H9 (cell line): Measurements from ENCODE around the gene NPHP1. TPM values are rescaled to one million over a fixed set of nuclear protein-coding genes. Genes with fewer than 3 reads are reported as not detected.

Experiments used
- DNase-seq: peaks from one replicate; pipeline ENCODE4 v3.0.0-alpha.2; 2017
- H2AFZ ChIP-seq: one replicate; pipeline ENCODE4 v1.6.1; 2013; ENCODE audit warnings: mild to moderate bottlenecking, low read length, control low read depth, moderate library complexity
- H2AK5ac ChIP-seq: 2 replicates; pipeline ENCODE4 v1.6.1; 2013; ENCODE audit warnings: low read length, control low read depth, mixed read lengths; ENCODE audit not compliant: insufficient read length
- H2BK120ac ChIP-seq: one replicate; pipeline ENCODE4 v1.6.1; 2013; ENCODE audit warnings: low read depth, mild to moderate bottlenecking, low read length, control low read depth, inconsistent platforms; ENCODE audit not compliant: poor library complexity, severe bottlenecking
- H2BK12ac ChIP-seq: 2 replicates; pipeline ENCODE4 v1.6.1; 2013; ENCODE audit warnings: low read length, control low read depth, mixed read lengths, low read depth; ENCODE audit not compliant: insufficient read length
- H2BK15ac ChIP-seq: 2 replicates; pipeline ENCODE4 v1.6.1; 2013; ENCODE audit warnings: low read depth, low read length, control low read depth
- H2BK20ac ChIP-seq: one replicate; pipeline ENCODE4 v1.6.1; 2013; ENCODE audit warnings: low read depth, mild to moderate bottlenecking, low read length, control low read depth, inconsistent platforms; ENCODE audit not compliant: poor library complexity, severe bottlenecking
- H2BK5ac ChIP-seq: 2 replicates; pipeline ENCODE4 v1.6.1; 2013; ENCODE audit warnings: low read length, control low read depth, mixed read lengths; ENCODE audit not compliant: insufficient read length
- H3K14ac ChIP-seq: 2 replicates; pipeline ENCODE4 v1.6.1; 2013; ENCODE audit warnings: low read length, control low read depth; ENCODE audit not compliant: insufficient read depth
- H3K18ac ChIP-seq: 2 replicates; pipeline ENCODE4 v1.6.1; 2013; ENCODE audit warnings: low read depth, mild to moderate bottlenecking, mixed read lengths, low read length, control low read depth; ENCODE audit not compliant: insufficient read length
- H3K23ac ChIP-seq: 2 replicates; pipeline ENCODE4 v1.6.1; 2013; ENCODE audit warnings: low read length, control low read depth, mixed read lengths, low read depth; ENCODE audit not compliant: insufficient read length
- H3K23me2 ChIP-seq: 2 replicates; pipeline ENCODE4 v1.6.1; 2013; ENCODE audit warnings: low read depth, mild to moderate bottlenecking, mixed read lengths, low read length, control low read depth; ENCODE audit not compliant: insufficient read length, poor library complexity, severe bottlenecking
- H3K27ac ChIP-seq: 2 replicates; pipeline ENCODE4 v1.5.1; 2013; ENCODE audit warnings: low read length, control low read depth, mixed read lengths, low read depth; ENCODE audit not compliant: insufficient read length
- H3K27me3 ChIP-seq: 2 replicates; pipeline ENCODE4 v1.6.1; 2013; ENCODE audit warnings: low read length, control low read depth, inconsistent platforms; ENCODE audit not compliant: insufficient read depth
- H3K4ac ChIP-seq: 2 replicates; pipeline ENCODE4 v1.6.1; 2013; ENCODE audit warnings: low read depth, mild to moderate bottlenecking, control low read depth, inconsistent platforms, low read length, moderate library complexity
- H3K4me1 ChIP-seq: 2 replicates; pipeline ENCODE4 v1.6.1; 2013; ENCODE audit warnings: low read length, control low read depth, inconsistent platforms; ENCODE audit not compliant: insufficient read depth
- H3K4me2 ChIP-seq: 2 replicates; pipeline ENCODE4 v1.6.1; 2013; ENCODE audit warnings: low read length, control low read depth, mixed read lengths; ENCODE audit not compliant: insufficient read length, insufficient read depth
- H3K56ac ChIP-seq: 2 replicates; pipeline ENCODE4 v1.6.1; 2013; ENCODE audit warnings: low read depth, mild to moderate bottlenecking, mixed read lengths, low read length, control low read depth; ENCODE audit not compliant: insufficient read length
- H3K79me1 ChIP-seq: 2 replicates; pipeline ENCODE4 v1.6.1; 2013; ENCODE audit warnings: low read depth, mild to moderate bottlenecking, moderate library complexity, low read length, control low read depth, inconsistent platforms; ENCODE audit not compliant: insufficient read depth, poor library complexity, severe bottlenecking
- H3K79me2 ChIP-seq: 2 replicates; pipeline ENCODE4 v1.6.1; 2013; ENCODE audit warnings: low read length, control low read depth, inconsistent platforms; ENCODE audit not compliant: insufficient read depth
- H3K9ac ChIP-seq: 2 replicates; pipeline ENCODE4 v1.6.1; 2013; ENCODE audit warnings: low read length, control low read depth, mixed read lengths; ENCODE audit not compliant: insufficient read length; ENCODE audit errors: extremely low read depth
- H3K9me3 ChIP-seq: one replicate; pipeline ENCODE4 v1.6.1; 2013; ENCODE audit warnings: low read depth, low read length, inconsistent platforms; ENCODE audit not compliant: control insufficient read depth
- H3T11ph ChIP-seq: one replicate; pipeline ENCODE4 v1.6.1; 2013; ENCODE audit warnings: mild to moderate bottlenecking, low read length, control low read depth, inconsistent platforms
- H4K20me1 ChIP-seq: one replicate; pipeline ENCODE4 v1.6.1; 2013; ENCODE audit not compliant: control insufficient read depth, insufficient read length, insufficient read depth
- H4K5ac ChIP-seq: 2 replicates; pipeline ENCODE4 v1.6.1; 2013; ENCODE audit warnings: low read depth, mild to moderate bottlenecking, mixed read lengths, low read length, control low read depth; ENCODE audit not compliant: insufficient read length
- H4K8ac ChIP-seq: replicated peaks from 2 replicates; pipeline ENCODE4 v1.6.1; 2013; ENCODE audit warnings: low read length, control low read depth, mixed read lengths, low read depth; ENCODE audit not compliant: insufficient read length
- H4K91ac ChIP-seq: 2 replicates; pipeline ENCODE4 v1.6.1; 2013; ENCODE audit warnings: low read depth, mild to moderate bottlenecking, moderate library complexity, mixed read lengths, low read length, control low read depth; ENCODE audit not compliant: insufficient read length
- H3K27ac Mint-ChIP-seq, 3 experiments: 2 replicates in 2 of 3; 3 replicates in 1 of 3; pipeline ENCODE4 v1.8.0; 2020 to 2021; ENCODE audit warnings: mixed read lengths in 3 of 3, mild to moderate bottlenecking in 1 of 3, moderate library complexity in 1 of 3
- H3K27me3 Mint-ChIP-seq: 2 replicates; pipeline ENCODE4 v1.8.0; 2021; ENCODE audit warnings: low read depth, mild to moderate bottlenecking, moderate library complexity, mixed read lengths
- H3K36me3 Mint-ChIP-seq, 3 experiments: 2 replicates in 2 of 3; 3 replicates in 1 of 3; pipeline ENCODE4 v1.8.0; 2020 to 2021; ENCODE audit warnings: low read depth in 3 of 3, mixed read lengths in 3 of 3; ENCODE audit not compliant: insufficient read depth in 1 of 3
- H3K4me1 Mint-ChIP-seq, 2 experiments: 2 replicates each; pipeline ENCODE4 v1.8.0; 2020; ENCODE audit warnings: mixed read lengths in 2 of 2
- H3K4me3 Mint-ChIP-seq, 2 experiments: 2 replicates in 1 of 2; 3 replicates in 1 of 2; pipeline ENCODE4 v1.8.0; 2020 to 2021; ENCODE audit warnings: mild to moderate bottlenecking in 2 of 2, mixed read lengths in 2 of 2, moderate library complexity in 1 of 2
- H3K9me3 Mint-ChIP-seq, 2 experiments: 2 replicates in 1 of 2; 3 replicates in 1 of 2; pipeline ENCODE4 v1.8.0; 2020; ENCODE audit warnings: mild to moderate bottlenecking in 2 of 2, mixed read lengths in 2 of 2, moderate library complexity in 1 of 2
- WGBS: extraction: QIAGEN DNeasy Blood & Tissue Kit; methylation state at CpG from one replicate; pipeline ENCODE4 v1.1.7; 2013; ENCODE audit warnings: missing lambda C conversion rate, low lambda C conversion rate, mixed read lengths; ENCODE audit not compliant: insufficient read length; ENCODE audit errors: extremely low coverage; 5-methylcytosine and 5-hydroxymethylcytosine counted together
- total RNA-seq: library from RNA; stranded (reverse); gene quantifications from 2 replicates; pipeline ENCODE4 v1.2.1, GENCODE V29; 2021
- TF ChIP-seq, protein P1 (sequence below): fragments of 200-600 bp; sonication (generic); conservative IDR thresholded peaks from 3 replicates; pipeline ENCODE4 v1.8.0; 2021; ENCODE audit warnings: antibody characterized with exemption, mild to moderate bottlenecking

NPHP1 gene
- total RNA-seq, 1 experiment from 2014 or later = 2.1 TPM

- Histone ChIP-seq H3K27ac (no peak overlapping the region), H2BK120ac (no peak overlapping the region), H3K56ac (no peak overlapping the region), H4K91ac (no peak overlapping the region), H3K79me2 (no peaks in the 10 kb centered on the region), H2BK5ac (no peak overlapping the region), H3K18ac (no peak overlapping the region), H2AFZ (no peak overlapping the region), H4K5ac (no peak overlapping the region), H3K14ac (no peak overlapping the region), H3T11ph (no peak overlapping the region), H3K9ac (no peak overlapping the region), H3K9me3 (no peaks in the 10 kb centered on the region), H3K79me1 (no peaks in the 10 kb centered on the region), H2BK12ac (no peak overlapping the region), H2AK5ac (no peak overlapping the region), H3K27me3 (no peaks in the 10 kb centered on the region), H4K20me1 (no peaks in the 10 kb centered on the region), H3K23ac (no peak overlapping the region), H3K4me2 (no peak overlapping the region), H3K4me1 (no peaks in the 10 kb centered on the region), H4K8ac (no peak overlapping the region), H3K23me2 (no peaks in the 10 kb centered on the region), H2BK20ac (no peak overlapping the region), H2BK15ac (no peak overlapping the region), H3K4ac (no peak overlapping the region)
- peaks cover 1 to 13% (median 6%) of the 10 kb centered on the region in 3 experiments for H3K36me3 Mint-ChIP-seq
- TF ChIP-seq, protein P1, sequence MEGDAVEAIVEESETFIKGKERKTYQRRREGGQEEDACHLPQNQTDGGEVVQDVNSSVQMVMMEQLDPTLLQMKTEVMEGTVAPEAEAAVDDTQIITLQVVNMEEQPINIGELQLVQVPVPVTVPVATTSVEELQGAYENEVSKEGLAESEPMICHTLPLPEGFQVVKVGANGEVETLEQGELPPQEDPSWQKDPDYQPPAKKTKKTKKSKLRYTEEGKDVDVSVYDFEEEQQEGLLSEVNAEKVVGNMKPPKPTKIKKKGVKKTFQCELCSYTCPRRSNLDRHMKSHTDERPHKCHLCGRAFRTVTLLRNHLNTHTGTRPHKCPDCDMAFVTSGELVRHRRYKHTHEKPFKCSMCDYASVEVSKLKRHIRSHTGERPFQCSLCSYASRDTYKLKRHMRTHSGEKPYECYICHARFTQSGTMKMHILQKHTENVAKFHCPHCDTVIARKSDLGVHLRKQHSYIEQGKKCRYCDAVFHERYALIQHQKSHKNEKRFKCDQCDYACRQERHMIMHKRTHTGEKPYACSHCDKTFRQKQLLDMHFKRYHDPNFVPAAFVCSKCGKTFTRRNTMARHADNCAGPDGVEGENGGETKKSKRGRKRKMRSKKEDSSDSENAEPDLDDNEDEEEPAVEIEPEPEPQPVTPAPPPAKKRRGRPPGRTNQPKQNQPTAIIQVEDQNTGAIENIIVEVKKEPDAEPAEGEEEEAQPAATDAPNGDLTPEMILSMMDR = no peak
- peaks cover 4% of the 10 kb centered on the region; the same call in 1 of the 2 replicates for H3K27me3 Mint-ChIP-seq
- no peak overlapping the region for H3K4me3 Mint-ChIP-seq
- H3K27ac Mint-ChIP-seq = no peak overlapping the region
- no CpG with 5 or more reads among the region's 2 CpGs for WGBS
- no peaks in the 10 kb centered on the region for H3K4me1 Mint-ChIP-seq
- peaks cover 3 to 8% of the 10 kb centered on the region in 2 experiments; a peak in 4 of 5 replicates for H3K9me3 Mint-ChIP-seq
- no peak for DNase-seq
Measured at GRCh38 chr2:110146945-110147332, 57.9 kb downstream of the NPHP1 start.
